ENCODE results near the gene CTAG1B.
"Not testable (repeated sequence)": the region's sequence is repeated elsewhere in the genome, so short reads cannot be mapped to it uniquely, and the experiment has no call there.

Gene CTAG1B

GRCh38 chrX:154592505-154592904, 26.6 kb downstream of the CTAG1B start:
- no peak for DNase-seq (ENCODE audit: low read depth)
- TF ChIP-seq CTCF (conservative IDR thresholded peaks at IDR 0.05; ENCODE audit: low read depth, low read length) = no peak
- no peak overlapping the region for H3K4me3 ChIP-seq (ENCODE audit: low read length)

- not testable (repeated sequence) for DNase-seq (ENCODE audit: low read depth); H3K4me3 ChIP-seq (ENCODE audit: low read length)
Observed at GRCh38 chrX:154590415-154590814, 28.7 kb downstream of the CTAG1B start.

GRCh38 chrX:154584585-154585183, 34.4 kb downstream of the CTAG1B start, which contains the start of gene CTAG1A:
Gene CTAG1A, plus strand, starts transcription at chrX:154585133. Its CDS starts 74 bp downstream, at chrX:154585207.
- DNase-seq (ENCODE audit: low read depth); H3K4me3 ChIP-seq (ENCODE audit: low read length): not testable (repeated sequence)

- not testable (repeated sequence) for DNase-seq (ENCODE audit: low read depth); H3K4me3 ChIP-seq (ENCODE audit: low read length)
Observed at GRCh38 chrX:154582994-154583393, 36.1 kb downstream of the CTAG1B start.

GRCh38 chrX:154575076-154575475, 44.0 kb downstream of the CTAG1B start:
- not testable (repeated sequence) for DNase-seq (ENCODE audit: low read depth); H3K4me3 ChIP-seq (ENCODE audit: low read length)

GRCh38 chrX:154573061-154573460, 46.0 kb downstream of the CTAG1B start:
- DNase-seq (ENCODE audit: low read depth); H3K4me3 ChIP-seq (ENCODE audit: low read length): not testable (repeated sequence)

- DNase-seq (ENCODE audit: low read depth); H3K4me3 ChIP-seq (ENCODE audit: low read length): not testable (repeated sequence)
Observed at GRCh38 chrX:154570361-154570760, 48.7 kb downstream of the CTAG1B start.
